ENCODE results near the gene PPP1R3E. TPM values are rescaled to one million over a fixed set of nuclear protein-coding genes. Genes with fewer than 3 reads are reported as not detected.

The PPP1R3E gene
- total and polyA plus RNA-seq, 2 of the 13 experiments (the other 11 are each of a cell fraction or from before 2014, with no cell fraction given): 16.5 to 26.5 TPM

- TF ChIP-seq HNF1A (IDR thresholded peaks at IDR 0.05; ENCODE audit: low read depth) (0 out of 2 replicates have a peak, but pooled peaks have one; percentile 22), HNF1A (CRISPR knock-in tag; IDR thresholded peaks at IDR 0.05; ENCODE audit: borderline replicate concordance) (peak; percentile 66), NFYC (CRISPR knock-in tag; IDR thresholded peaks at IDR 0.05) (peak; percentile 99), SUZ12 (IDR thresholded peaks at IDR 0.05; ENCODE audit: low read depth, low read length) (no peak), HNRNPK (IDR thresholded peaks at IDR 0.05; ENCODE audit: low read depth, low read length, poor library complexity, severe bottlenecking) (peak; percentile 98), ESRRA (CRISPR knock-in tag; IDR thresholded peaks at IDR 0.05; ENCODE audit: low read depth) (peak; percentile 34; the same call in 1 of the 2 replicates), ZEB1 (IDR thresholded peaks at IDR 0.05; ENCODE audit: insufficient replicate concordance, low read depth) (peak; percentile 70), SOX6 (IDR thresholded peaks at IDR 0.05) (no peak), SOX6 (CRISPR knock-in tag; IDR thresholded peaks at IDR 0.05) (peak; percentile 75), SNAPC4 (CRISPR knock-in tag; IDR thresholded peaks at IDR 0.05) (peak; percentile 98), UBTF (CRISPR knock-in tag; IDR thresholded peaks at IDR 0.05) (peak; percentile 65), ZNF740 (CRISPR knock-in tag; IDR thresholded peaks at IDR 0.05) (peak; percentile 100), CENPT (CRISPR knock-in tag; IDR thresholded peaks at IDR 0.05; ENCODE audit: low read depth) (no peak)
- TF ChIP-seq, protein P1, sequence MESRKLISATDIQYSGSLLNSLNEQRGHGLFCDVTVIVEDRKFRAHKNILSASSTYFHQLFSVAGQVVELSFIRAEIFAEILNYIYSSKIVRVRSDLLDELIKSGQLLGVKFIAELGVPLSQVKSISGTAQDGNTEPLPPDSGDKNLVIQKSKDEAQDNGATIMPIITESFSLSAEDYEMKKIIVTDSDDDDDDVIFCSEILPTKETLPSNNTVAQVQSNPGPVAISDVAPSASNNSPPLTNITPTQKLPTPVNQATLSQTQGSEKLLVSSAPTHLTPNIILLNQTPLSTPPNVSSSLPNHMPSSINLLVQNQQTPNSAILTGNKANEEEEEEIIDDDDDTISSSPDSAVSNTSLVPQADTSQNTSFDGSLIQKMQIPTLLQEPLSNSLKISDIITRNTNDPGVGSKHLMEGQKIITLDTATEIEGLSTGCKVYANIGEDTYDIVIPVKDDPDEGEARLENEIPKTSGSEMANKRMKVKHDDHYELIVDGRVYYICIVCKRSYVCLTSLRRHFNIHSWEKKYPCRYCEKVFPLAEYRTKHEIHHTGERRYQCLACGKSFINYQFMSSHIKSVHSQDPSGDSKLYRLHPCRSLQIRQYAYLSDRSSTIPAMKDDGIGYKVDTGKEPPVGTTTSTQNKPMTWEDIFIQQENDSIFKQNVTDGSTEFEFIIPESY (CRISPR knock-in tag; IDR thresholded peaks at IDR 0.05): peak; percentile 50; the same call in 1 of the 2 replicates
Measured at GRCh38 chr14:23286020-23286901, 16.4 kb downstream of the PPP1R3E start, which contains the start of gene HOMEZ (continued).
